Measurements from ENCODE around the gene ASNS. TPM values are rescaled to one million over a fixed set of nuclear protein-coding genes. Genes with fewer than 3 reads are reported as not detected.
A peak's percentile ranks its signal among the peaks of the same experiment; 100 is the strongest.

Gene ASNS
- total and polyA plus RNA-seq, 2 of the 4 experiments (the other 2 are of a cell fraction) = 36.6 to 39.4 TPM

DNA sequence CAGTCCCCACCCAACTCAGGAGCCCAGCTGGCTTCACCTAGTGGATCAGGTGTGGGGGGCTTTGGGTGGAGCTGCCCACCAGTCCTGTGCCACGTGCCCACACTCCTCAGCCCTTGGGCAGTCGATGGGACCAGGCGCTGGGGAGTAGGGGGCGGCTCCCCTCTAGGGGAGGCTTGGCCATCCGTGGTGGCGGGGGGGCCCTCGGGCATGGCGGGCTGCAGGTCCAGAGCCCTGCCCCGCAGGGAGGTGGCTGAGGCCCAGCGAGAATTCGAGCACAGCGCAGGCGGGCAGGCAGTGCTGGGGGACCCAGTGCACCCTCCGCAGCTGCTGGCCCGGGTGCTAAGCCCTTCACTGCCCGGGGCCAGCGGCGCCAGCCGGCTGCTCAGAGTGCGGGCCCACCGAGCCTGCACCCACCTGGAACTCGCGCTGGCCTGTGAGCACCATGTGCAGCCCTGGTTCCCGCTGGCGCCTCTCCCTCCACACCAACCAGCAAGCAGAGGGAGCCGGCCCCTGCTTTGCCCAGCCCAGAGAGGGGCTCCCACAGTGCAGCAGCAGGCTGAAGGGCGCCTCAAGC lies 29.3 kb downstream of the ASNS start:
- no peaks in the 10 kb centered on the region for H3K9me1 ChIP-seq (ENCODE audit: insufficient read depth, low read length)
- no peak overlapping the region for H3K14ac ChIP-seq (replicated peaks; ENCODE audit: low read depth, low read length)
- in situ Hi-C loops (cut with MboI; ENCODE audit: low sequenced_read_pairs) (loop anchor here (25.0 kb wide), 1 partner anchor 1931 kb away; no protein-coding TSS in a partner anchor), intact Hi-C loops (cut with micrococcal nuclease) (loop anchor here (10.0 kb wide), 1 partner anchor 172 kb away; no protein-coding TSS in a partner anchor), dilution Hi-C loops (cut with HindIII; ENCODE audit: low sequenced_read_pairs, unreplicated experiment) (no loop called here)
- peak overlapping the region; percentile 21 for H2AFZ ChIP-seq (replicated peaks; ENCODE audit: low read length, poor library complexity)
- no peak overlapping the region for H3K18ac ChIP-seq (ENCODE audit: low read depth, low read length)
- no peak overlapping the region for H2BK5ac ChIP-seq (ENCODE audit: low read depth, low read length, poor library complexity, severe bottlenecking)
- no peak for ATAC-seq (ENCODE audit: low read depth)
- H3K9ac ChIP-seq (ENCODE audit: low read depth, low read length) = no peak overlapping the region
- no peak overlapping the region for H3K56ac ChIP-seq (ENCODE audit: extremely low read depth, insufficient read depth, low read length)
- peaks cover 5% of the 10 kb centered on the region; the same call in 1 of the 2 replicates for H3K27me3 ChIP-seq (ENCODE audit: control insufficient read depth, insufficient read depth, low read length)
- H2AK5ac ChIP-seq (ENCODE audit: low read depth, low read length) = no peak overlapping the region
- H3K36me3 ChIP-seq (ENCODE audit: control insufficient read depth, insufficient read depth, low read length) = no peaks in the 10 kb centered on the region
- no peak overlapping the region for H4K8ac ChIP-seq (ENCODE audit: low read depth in 2 of 2, low read length in 2 of 2)
- TF ChIP-seq, protein P1, sequence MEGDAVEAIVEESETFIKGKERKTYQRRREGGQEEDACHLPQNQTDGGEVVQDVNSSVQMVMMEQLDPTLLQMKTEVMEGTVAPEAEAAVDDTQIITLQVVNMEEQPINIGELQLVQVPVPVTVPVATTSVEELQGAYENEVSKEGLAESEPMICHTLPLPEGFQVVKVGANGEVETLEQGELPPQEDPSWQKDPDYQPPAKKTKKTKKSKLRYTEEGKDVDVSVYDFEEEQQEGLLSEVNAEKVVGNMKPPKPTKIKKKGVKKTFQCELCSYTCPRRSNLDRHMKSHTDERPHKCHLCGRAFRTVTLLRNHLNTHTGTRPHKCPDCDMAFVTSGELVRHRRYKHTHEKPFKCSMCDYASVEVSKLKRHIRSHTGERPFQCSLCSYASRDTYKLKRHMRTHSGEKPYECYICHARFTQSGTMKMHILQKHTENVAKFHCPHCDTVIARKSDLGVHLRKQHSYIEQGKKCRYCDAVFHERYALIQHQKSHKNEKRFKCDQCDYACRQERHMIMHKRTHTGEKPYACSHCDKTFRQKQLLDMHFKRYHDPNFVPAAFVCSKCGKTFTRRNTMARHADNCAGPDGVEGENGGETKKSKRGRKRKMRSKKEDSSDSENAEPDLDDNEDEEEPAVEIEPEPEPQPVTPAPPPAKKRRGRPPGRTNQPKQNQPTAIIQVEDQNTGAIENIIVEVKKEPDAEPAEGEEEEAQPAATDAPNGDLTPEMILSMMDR (conservative IDR thresholded peaks at IDR 0.05; ENCODE audit: low read depth, low read length) = no peak
- TF ChIP-seq RAD21 (IDR thresholded peaks at IDR 0.05; ENCODE audit: low read length) (no peak), MAFK (IDR thresholded peaks at IDR 0.05; ENCODE audit: low read depth, low read length) (no peak), RCOR1 (IDR thresholded peaks at IDR 0.05; ENCODE audit: insufficient replicate concordance, low read length) (no peak), POLR2A (IDR thresholded peaks at IDR 0.05; ENCODE audit: low read depth, low read length) (no peak)
- H3K9me3 ChIP-seq (ENCODE audit: control insufficient read depth, insufficient read depth, low read length) = no peaks in the 10 kb centered on the region
- H2AK9ac ChIP-seq (replicated peaks; ENCODE audit: low read depth, low read length, poor library complexity) = no peak overlapping the region
- H2BK20ac ChIP-seq (ENCODE audit: low read depth, low read length) = no peak overlapping the region
- H3K4me3 ChIP-seq (ENCODE audit: insufficient read depth, low read depth, low read length) = no peak overlapping the region
- H3K79me1 ChIP-seq (ENCODE audit: low read depth in 1 of 2, low read length in 2 of 2) = no peaks in the 10 kb centered on the region
- ChIA-PET CTCF (no interaction called here), POLR2A (ENCODE audit: unreplicated experiment) (no interaction called here)
- no peak overlapping the region for H2BK120ac ChIP-seq (ENCODE audit: low read depth, low read length)
- H4K20me1 ChIP-seq (ENCODE audit: insufficient read depth, low read length) = no peaks in the 10 kb centered on the region
- WGBS, 2 experiments (ENCODE audit: extremely low coverage in 2 of 2, insufficient read length in 1 of 2) = 90% methylated on average over 10 of the region's 27 CpGs; no CpG with 5 or more reads in 1 of the 2 experiments
- H3K4me2 ChIP-seq (ENCODE audit: low read depth, low read length) = no peak overlapping the region
- no peak overlapping the region for H3K27ac ChIP-seq (ENCODE audit: insufficient read depth, low read length)
- H3K4ac ChIP-seq (ENCODE audit: low read depth, low read length) = no peak overlapping the region
- no peak overlapping the region for H2BK15ac ChIP-seq (ENCODE audit: low read depth, low read length)
- H4K91ac ChIP-seq (ENCODE audit: insufficient read depth, low read depth, low read length) = no peak overlapping the region
- no peak for DNase-seq
- no peak overlapping the region for H3K23ac ChIP-seq (ENCODE audit: low read depth, low read length)
- H3K4me1 ChIP-seq (ENCODE audit: control insufficient read depth, insufficient read depth, low read length) = no peaks in the 10 kb centered on the region
- no peak overlapping the region for H4K5ac ChIP-seq (ENCODE audit: low read depth, low read length)
- no TSS peak for BruUV-seq (replicated peaks)

Data from IMR-90 (cell line).